Measurements from ENCODE around the gene TNMD.

The TNMD gene

DNA sequence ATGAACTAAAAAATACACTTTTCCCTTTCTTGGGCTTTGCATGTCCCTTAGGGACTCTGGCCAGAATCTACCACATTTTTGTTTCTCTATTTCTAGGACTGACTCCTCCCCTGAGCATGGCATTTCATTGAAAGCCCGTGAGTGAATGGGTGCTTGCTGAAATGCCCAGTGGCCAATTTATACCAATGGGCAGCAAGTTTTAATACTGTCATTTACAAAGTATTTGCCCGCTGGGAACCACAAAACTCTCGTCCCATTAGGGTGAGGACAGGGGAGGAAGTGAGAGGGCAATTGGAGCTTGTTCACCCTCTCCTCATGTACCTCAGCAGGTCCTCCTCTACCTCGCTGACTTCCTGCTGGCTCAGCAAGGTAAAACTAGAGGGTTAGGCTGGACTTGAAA is 60.4 kb downstream of the TNMD start:
- DNase-seq = no peak

DNA sequence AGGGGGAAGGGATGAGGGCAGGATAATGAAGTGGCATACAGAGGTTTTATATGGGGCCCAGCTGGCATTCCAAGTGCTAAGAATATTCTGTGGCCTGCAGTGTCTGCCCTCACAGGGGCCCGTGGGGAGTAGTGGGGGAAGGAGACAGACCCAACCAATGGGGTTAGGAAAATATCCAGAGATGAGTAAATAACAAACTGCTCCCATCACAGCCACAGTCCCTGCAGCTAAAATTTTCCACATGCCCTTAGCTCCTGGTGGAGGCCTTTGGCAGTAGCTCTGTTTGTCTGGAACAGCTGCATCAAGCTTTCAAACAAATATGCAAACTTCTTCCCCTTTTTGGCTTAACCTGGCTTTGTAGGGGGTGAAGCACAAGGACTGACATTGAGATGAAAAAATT is 62.4 kb downstream of the TNMD start:
- no peak for DNase-seq

DNA sequence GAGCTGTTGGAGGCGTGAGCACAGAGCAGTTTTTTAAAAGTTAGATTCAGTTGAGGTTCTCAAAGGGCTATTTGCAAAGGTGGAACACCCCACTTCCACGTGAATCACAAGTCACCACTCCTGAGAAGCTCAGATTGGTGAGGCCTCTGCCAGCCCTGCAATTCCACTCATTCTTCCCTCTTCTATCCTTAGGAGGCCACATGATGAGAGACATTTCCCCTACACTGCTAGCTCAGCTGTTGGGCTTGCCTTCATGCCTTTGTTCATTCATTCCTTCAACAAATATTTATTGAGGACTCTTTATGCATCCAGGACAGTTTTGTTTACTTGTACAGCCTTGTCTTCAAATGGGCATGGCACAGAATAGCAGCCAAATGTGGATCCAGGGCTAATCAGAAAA is 63.0 kb downstream of the TNMD start:
- DNase-seq = no peak

DNA sequence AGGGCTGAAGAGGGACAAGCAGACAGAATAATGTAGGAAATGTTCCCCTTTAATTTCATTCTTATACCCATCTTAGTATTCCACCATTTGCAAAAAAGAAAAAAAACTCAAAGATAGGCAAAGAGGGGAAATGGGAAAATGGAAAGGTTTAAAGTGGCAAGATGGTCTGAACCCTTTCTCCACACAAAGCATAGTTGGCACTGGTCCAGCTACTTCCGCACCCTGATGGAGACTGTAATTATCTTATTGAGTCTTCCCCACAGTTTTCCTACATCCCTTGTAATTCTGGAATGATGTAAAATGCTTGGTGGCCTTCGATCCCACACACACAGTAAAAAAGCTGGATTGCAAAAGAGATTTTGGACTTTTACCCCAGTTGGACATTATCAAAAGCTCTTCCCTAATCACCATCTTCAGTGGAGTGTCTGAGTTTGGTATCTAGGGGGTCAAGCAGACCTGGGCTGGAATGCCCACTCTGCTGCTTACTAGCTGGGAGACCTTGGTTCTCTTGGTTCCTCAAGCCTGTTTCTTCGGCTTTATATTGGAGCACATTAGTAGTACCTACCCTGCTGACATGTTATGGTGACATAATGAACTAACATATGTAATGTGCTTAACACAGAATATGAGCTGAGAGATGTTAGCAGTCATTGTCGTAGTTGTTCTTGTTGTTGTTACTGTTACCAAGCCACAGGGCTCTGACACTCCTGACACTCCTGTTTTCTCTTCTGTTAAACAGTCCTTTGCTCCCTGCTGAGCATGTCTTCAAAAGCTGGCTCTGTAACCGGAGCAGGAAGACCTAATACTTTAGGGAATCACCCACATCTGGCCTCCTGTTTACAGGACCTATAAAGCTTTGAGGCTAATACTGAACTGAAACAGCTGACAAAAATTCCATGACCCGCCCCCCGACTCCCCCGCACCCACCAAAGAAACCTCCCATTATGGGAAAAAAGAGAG is 64.0 kb downstream of the TNMD start:
- peak; percentile 74 for DNase-seq
